ENCODE results near the gene MYO9A.
"Not testable (repeated sequence)": the region's sequence is repeated elsewhere in the genome, so short reads cannot be mapped to it uniquely, and the experiment has no call there.

MYO9A gene

DNA sequence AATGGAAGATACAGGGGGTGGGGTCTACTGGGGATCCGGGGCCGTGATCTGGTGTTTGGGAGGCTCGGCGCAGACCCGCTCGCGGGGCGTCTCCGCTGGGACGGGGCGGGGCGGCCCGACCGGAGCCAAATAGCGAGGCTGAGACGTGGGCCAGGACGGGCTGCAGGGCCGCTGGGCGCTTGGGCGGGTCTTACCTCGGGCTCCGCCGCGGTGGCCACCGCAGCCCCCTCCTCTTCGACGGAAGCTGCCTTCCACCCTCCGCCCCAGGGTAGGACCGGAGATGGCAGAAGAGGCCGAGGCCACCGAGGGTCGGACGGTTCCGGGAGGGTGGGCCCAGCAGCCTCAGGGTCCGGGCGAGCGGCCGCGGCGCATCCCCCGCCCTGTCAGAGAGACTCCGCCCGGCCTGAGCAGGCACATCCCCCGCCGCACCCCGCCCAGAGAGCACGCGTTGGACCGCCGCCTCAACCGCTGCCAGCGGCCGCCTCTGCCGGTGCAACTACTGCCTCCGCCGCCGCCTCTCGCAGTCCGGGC is 399 bp downstream of the MYO9A start:
- no peak for DNase-seq
- Mint-ChIP-seq H3K27ac (peak overlapping the region; percentile 99), H3K9me3 (no peaks in the 10 kb centered on the region), H3K27me3 (no peaks in the 10 kb centered on the region), H3K4me1 (ENCODE audit: low read depth) (peaks cover 37% of the 10 kb centered on the region), H3K4me3 (peak overlapping the region; percentile 96), H3K36me3 (ENCODE audit: low read depth) (peaks cover 13% of the 10 kb centered on the region)

DNA sequence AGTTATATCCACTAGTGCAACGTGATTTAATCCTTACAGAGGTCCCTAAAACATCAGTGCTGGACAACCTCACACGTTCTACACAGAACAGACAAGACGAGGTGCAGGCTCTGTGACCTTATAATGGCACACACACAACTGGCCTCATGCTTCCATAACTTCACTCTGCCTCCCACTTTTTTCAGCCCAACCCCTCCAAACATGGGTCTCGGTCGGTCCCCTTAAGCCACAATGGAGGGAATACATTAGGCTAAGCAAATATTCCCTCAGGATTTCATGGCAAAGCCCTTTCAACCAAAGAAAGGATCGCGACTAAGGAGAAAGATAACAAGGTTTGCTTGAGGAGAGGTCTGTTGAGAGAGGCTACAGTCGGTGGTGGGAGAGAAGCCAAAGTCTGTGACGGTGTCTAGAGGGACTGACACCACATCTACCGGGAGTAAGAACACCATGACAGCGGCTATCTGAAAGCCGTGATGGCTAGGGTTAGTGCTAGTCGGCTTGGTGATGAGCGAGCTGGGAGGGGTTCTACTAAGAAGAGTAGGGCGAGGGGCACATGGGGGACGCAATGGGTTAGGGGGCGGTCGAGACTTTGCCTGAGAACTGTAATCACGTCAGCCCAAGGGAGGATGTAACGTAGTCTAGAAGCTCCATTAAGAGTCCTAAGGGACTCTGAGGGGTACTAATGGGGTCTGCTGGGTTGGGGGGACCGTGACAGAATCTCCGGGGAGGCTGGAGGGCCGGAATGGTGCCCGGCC is 1.0 kb downstream of the MYO9A start:
- peak overlapping the region; percentile 96 for H3K4me3 Mint-ChIP-seq
- no peaks in the 10 kb centered on the region for H3K9me3 Mint-ChIP-seq
- peaks cover 13% of the 10 kb centered on the region for H3K36me3 Mint-ChIP-seq (ENCODE audit: low read depth)
- DNase-seq: no peak
- H3K4me1 Mint-ChIP-seq (ENCODE audit: low read depth): peaks cover 37% of the 10 kb centered on the region
- H3K27ac Mint-ChIP-seq: peak overlapping the region; percentile 99
- no peaks in the 10 kb centered on the region for H3K27me3 Mint-ChIP-seq

DNA sequence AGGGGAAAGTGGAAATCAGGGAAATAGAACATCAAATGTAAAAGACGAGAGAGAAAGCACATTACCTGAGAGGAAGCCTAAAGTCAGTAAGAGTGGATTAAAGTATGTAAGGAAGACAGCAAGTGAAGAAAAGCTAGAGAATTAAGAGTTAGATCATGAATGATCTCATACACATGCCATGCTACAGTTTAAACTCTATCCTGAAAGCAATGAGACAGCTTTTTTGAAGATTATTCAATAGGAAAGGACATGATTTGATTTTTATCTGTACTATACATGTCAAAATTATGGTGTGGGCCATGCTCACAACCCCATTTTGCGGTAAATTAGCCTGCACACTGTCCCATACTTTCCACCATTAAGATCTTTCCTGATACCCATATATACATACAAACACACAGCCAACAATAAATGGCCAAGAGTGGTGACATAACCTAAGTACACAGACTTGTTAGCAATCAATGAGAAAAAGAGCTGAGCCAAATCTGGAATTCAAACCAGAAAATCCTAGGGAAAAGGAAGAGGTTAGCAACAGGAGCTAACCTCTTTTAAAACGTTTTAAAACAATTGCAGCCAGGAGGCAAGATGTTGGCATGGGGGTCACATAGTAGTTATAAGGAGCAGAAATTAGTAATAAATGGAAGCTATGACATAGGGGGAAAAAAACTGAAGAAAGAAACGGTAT is 4.5 kb downstream of the MYO9A start:
- H3K4me3 Mint-ChIP-seq: no peak overlapping the region
- no peaks in the 10 kb centered on the region for H3K9me3 Mint-ChIP-seq
- DNase-seq: no peak
- peaks cover 10% of the 10 kb centered on the region for H3K36me3 Mint-ChIP-seq (ENCODE audit: low read depth)
- H3K27me3 Mint-ChIP-seq: no peaks in the 10 kb centered on the region
- peaks cover 31% of the 10 kb centered on the region for H3K4me1 Mint-ChIP-seq (ENCODE audit: low read depth)
- H3K27ac Mint-ChIP-seq: no peak overlapping the region

DNA sequence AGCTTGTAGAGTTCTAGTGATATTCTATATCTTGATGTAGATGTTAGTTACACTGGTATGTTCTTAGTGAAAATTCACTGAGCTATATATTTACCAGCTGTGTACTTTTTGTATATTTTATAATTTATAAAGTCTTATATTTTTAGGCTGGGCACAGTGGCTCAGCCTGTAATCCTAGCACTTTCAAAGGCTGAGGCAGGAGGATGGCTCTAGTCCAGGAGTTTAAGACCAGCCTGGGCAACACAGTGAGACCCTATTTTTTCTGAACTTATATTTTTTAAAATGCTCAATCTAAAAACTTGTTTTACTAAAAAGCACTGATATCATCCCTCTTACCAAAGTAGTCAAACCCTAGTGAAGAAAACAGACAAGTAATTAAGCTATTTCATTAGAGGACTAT is 5.1 kb downstream of the MYO9A start:
- H3K4me1 Mint-ChIP-seq (ENCODE audit: low read depth): peaks cover 34% of the 10 kb centered on the region
- no peak for DNase-seq
- H3K27ac Mint-ChIP-seq: no peak overlapping the region
- H3K27me3 Mint-ChIP-seq: no peaks in the 10 kb centered on the region
- H3K9me3 Mint-ChIP-seq: no peaks in the 10 kb centered on the region
- H3K36me3 Mint-ChIP-seq (ENCODE audit: low read depth): peaks cover 8% of the 10 kb centered on the region
- H3K4me3 Mint-ChIP-seq: no peak overlapping the region

DNA sequence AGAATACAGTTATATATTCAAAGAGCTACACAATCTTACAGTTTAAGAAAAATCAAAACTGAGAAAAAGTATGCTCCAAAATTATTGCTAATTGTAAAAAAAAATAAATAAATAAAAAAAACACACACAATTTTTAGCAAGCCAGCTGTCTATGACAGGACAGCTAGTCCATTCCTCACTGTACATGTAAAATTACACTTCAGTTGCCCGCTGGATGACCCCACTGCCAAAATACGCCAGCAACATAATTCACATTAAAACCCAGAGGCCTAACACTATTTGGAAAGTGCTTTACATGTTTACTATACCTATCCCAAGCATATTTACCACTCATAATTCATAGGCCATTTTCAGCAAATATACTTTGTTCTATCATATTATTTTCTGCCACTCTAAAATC is 5.8 kb downstream of the MYO9A start:
- Mint-ChIP-seq H3K9me3 (no peaks in the 10 kb centered on the region), H3K4me3 (no peak overlapping the region), H3K27ac (no peak overlapping the region), H3K36me3 (ENCODE audit: low read depth) (peaks cover 5% of the 10 kb centered on the region), H3K27me3 (no peaks in the 10 kb centered on the region), H3K4me1 (ENCODE audit: low read depth) (peaks cover 34% of the 10 kb centered on the region)
- DNase-seq: no peak

DNA sequence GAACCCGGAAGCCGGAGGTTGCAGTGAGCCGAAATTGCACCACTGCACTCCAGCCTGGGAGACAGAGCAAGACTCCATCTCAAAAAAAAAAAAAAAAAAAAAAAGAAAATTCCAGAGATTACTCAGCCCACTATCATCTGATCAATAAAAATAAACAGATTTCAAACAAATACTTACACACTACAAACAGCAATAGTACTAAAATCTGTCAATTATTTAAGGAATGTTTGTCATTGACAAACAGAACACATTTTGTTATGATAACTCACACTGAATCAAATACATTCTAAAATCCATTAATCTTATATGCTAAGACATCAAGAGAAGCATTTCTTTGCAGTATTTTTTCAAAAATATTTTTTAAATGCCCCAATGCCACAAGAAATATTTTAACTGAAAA is 7.6 kb downstream of the MYO9A start:
- no peaks in the 10 kb centered on the region for H3K9me3 Mint-ChIP-seq
- H3K4me1 Mint-ChIP-seq (ENCODE audit: low read depth): peaks cover 18% of the 10 kb centered on the region
- no peak overlapping the region for H3K27ac Mint-ChIP-seq
- H3K27me3 Mint-ChIP-seq: no peaks in the 10 kb centered on the region
- H3K4me3 Mint-ChIP-seq: no peak overlapping the region
- no peaks in the 10 kb centered on the region for H3K36me3 Mint-ChIP-seq (ENCODE audit: low read depth)
- DNase-seq: no peak

DNA sequence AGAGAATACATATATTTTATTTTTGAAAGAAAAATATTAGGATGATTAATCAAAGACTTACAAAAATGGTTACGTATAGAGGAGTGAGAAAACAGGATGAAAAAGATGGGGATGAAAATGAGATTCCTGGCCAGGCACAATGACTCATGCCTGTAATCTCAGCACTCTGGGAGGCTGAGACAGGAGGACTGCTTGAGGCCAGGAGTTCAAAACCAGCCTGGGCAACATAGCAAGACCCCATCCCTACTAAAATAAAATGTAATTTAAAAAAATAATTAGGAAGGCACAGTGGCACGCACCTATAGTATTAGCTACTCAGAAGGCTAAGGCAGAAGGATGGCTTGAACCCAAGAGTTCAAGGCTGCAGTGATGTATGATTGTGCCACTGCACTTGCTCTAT is 11.9 kb downstream of the MYO9A start:
- no peak overlapping the region for H3K27ac Mint-ChIP-seq
- H3K9me3 Mint-ChIP-seq: no peaks in the 10 kb centered on the region
- H3K4me1 Mint-ChIP-seq (ENCODE audit: low read depth): peaks cover 16% of the 10 kb centered on the region
- DNase-seq: no peak
- no peak overlapping the region for H3K4me3 Mint-ChIP-seq
- H3K36me3 Mint-ChIP-seq (ENCODE audit: low read depth): no peaks in the 10 kb centered on the region
- no peaks in the 10 kb centered on the region for H3K27me3 Mint-ChIP-seq

DNA sequence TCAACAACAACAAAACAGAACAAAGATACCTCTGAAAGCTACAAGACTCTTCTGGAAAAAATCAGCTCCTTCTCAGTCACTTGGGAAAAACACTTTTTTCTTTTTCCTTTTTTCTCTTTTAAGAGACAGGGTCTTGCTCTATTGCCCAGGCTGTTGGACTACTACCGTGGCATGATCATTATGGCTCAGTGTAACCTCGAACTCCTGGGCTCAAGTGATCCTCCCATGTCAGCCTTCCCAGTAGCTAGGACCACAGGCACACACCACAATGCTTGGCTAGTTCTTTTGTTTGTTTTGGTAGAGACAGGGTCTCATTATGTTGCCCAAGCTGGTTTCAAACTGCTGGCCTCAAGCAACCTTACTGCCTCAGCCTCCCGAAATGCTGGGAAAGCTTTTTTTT is 12.8 kb downstream of the MYO9A start:
- peaks cover 12% of the 10 kb centered on the region for H3K4me1 Mint-ChIP-seq (ENCODE audit: low read depth)
- no peak overlapping the region for H3K4me3 Mint-ChIP-seq
- H3K27me3 Mint-ChIP-seq: no peaks in the 10 kb centered on the region
- no peak overlapping the region for H3K27ac Mint-ChIP-seq
- H3K36me3 Mint-ChIP-seq (ENCODE audit: low read depth): no peaks in the 10 kb centered on the region
- DNase-seq: no peak
- no peaks in the 10 kb centered on the region for H3K9me3 Mint-ChIP-seq

DNA sequence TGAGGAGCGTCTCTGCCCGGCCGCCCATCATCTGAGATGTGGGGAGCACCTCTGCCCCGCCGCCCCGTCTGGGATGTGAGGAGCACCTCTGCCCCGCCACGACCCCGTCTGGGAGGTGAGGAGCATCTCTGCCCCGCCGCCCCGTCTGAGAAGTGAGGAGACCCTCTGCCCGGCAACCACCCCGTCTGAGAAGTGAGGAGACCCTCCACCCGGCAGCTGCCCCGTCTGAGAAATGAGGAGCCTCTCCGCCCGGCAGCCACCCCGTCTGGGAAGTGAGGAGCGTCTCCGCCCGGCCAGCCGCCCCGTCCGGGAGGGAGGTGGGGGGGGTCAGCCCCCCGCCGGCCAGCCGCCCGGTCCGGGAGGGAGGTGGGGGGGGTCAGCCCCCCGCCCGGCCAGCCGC is 17.4 kb downstream of the MYO9A start:
- not testable (repeated sequence) for H3K9me3 Mint-ChIP-seq; H3K4me3 Mint-ChIP-seq; H3K27ac Mint-ChIP-seq; DNase-seq; H3K36me3 Mint-ChIP-seq (ENCODE audit: low read depth); H3K27me3 Mint-ChIP-seq
- peaks cover 12% of the 10 kb centered on the region for H3K4me1 Mint-ChIP-seq (ENCODE audit: low read depth)

DNA sequence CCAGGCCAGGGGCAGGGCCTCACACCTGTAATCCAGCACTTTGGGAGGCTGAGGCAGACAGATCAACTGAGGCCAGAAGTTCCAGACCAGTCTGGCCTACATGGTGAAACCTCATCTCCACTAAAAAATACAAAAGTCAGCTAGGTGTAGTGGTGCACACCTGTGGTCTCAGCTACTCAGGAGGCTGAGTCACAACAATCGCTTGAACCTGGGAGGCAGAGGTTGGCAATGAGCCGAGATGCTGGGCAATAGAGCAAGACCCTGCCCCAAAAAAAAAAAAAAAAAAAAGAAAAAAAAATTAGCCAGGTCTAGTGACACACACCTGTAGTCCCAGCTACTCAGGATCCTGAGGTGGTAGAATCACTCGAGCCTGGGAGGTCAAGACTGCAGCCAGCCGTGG is 18.8 kb downstream of the MYO9A start:
- DNase-seq: no peak
- H3K4me3 Mint-ChIP-seq: no peak overlapping the region
- H3K27me3 Mint-ChIP-seq: no peaks in the 10 kb centered on the region
- peaks cover 13% of the 10 kb centered on the region for H3K4me1 Mint-ChIP-seq (ENCODE audit: low read depth)
- no peaks in the 10 kb centered on the region for H3K9me3 Mint-ChIP-seq
- H3K27ac Mint-ChIP-seq: no peak overlapping the region
- H3K36me3 Mint-ChIP-seq (ENCODE audit: low read depth): peaks cover 9% of the 10 kb centered on the region

DNA sequence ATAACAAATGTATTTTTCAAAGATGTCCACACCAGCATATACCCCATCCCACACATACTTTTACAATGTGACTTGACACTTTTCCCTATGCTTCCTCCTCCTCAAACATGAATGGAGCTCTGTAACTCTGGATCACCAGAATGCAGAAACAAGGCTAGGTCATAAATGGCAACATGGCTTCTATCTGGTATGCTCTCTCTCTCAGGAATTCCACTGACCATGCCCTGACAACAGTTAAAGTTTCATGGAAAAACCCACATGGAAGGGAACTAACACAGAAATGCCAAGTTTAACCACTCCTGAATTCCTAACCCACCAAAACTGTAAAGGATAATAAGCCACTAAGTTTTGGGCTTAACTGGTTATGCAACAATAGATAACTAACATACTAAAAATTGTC is 19.9 kb downstream of the MYO9A start:
- H3K9me3 Mint-ChIP-seq: no peaks in the 10 kb centered on the region
- H3K27me3 Mint-ChIP-seq: no peaks in the 10 kb centered on the region
- H3K27ac Mint-ChIP-seq: no peak overlapping the region
- DNase-seq: no peak
- H3K4me1 Mint-ChIP-seq (ENCODE audit: low read depth): peaks cover 9% of the 10 kb centered on the region
- H3K4me3 Mint-ChIP-seq: no peak overlapping the region
- peaks cover 9% of the 10 kb centered on the region for H3K36me3 Mint-ChIP-seq (ENCODE audit: low read depth)

DNA sequence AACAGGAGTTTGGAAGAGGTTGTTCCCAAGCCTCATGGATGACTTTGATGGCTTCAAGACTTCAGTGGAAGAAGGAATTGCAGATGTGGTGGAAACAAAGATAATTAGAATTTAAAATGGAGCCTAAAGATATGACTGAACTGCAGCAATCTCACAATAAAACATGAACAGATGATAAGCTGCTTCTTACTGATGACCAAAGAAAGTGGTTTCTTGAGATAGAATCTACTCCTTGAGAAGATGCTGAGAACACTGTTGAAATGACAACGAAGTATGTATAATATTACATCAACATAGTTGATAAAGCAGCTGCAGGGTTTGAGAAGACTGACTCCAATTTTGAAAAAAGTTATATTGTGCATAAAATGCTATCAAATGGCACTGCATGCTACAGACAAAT is 21.2 kb downstream of the MYO9A start:
- no peaks in the 10 kb centered on the region for H3K27me3 Mint-ChIP-seq
- no peaks in the 10 kb centered on the region for H3K9me3 Mint-ChIP-seq
- peaks cover 12% of the 10 kb centered on the region for H3K36me3 Mint-ChIP-seq (ENCODE audit: low read depth)
- no peak overlapping the region for H3K4me3 Mint-ChIP-seq
- H3K4me1 Mint-ChIP-seq (ENCODE audit: low read depth): peaks cover 9% of the 10 kb centered on the region
- H3K27ac Mint-ChIP-seq: no peak overlapping the region
- no peak for DNase-seq

DNA sequence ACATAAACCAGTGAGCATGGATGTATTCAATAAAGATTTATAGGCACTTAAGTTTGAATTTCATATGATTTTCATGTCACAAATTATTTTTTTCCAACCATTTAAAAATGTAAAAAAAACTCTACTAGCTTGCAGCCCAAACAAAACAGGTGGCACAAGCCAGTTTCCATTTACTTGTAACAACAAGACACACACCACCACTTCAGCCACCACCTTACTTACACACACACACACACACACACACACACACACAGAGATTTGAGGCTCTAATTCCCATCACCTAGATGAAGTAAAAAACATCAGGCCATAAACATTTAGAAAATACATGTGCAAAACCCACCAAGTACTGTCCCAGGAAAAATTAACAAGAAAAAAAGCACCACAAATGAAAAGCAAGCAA is 25.3 kb downstream of the MYO9A start:
- DNase-seq: no peak
- H3K9me3 Mint-ChIP-seq: no peaks in the 10 kb centered on the region
- no peak overlapping the region for H3K27ac Mint-ChIP-seq
- no peaks in the 10 kb centered on the region for H3K27me3 Mint-ChIP-seq
- H3K4me3 Mint-ChIP-seq: no peak overlapping the region
- peaks cover 13% of the 10 kb centered on the region for H3K36me3 Mint-ChIP-seq (ENCODE audit: low read depth)
- H3K4me1 Mint-ChIP-seq (ENCODE audit: low read depth): peaks cover 6% of the 10 kb centered on the region

DNA sequence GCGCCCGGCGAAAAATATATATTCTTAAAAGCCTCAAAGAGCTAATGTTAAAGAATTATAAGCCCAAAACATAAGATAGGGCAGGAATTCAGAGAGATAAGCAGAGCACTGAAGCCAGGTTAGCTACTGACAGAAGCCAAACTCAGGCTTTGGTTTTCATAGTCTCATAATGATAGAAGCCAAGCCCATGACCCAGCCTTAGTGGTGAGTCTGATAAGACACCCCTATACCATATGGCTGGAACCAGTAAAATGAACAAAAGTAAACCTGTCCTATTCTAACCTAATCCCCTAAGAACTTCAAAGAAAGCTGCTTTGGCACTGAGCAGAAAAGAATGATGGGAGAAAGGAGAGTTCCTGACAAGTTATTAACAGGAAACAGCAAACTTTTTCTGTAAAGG is 25.9 kb downstream of the MYO9A start:
- DNase-seq: no peak
- Mint-ChIP-seq H3K4me1 (ENCODE audit: low read depth) (peaks cover 6% of the 10 kb centered on the region), H3K9me3 (no peaks in the 10 kb centered on the region), H3K27ac (no peak overlapping the region), H3K27me3 (no peaks in the 10 kb centered on the region), H3K4me3 (no peak overlapping the region), H3K36me3 (ENCODE audit: low read depth) (peaks cover 14% of the 10 kb centered on the region)

DNA sequence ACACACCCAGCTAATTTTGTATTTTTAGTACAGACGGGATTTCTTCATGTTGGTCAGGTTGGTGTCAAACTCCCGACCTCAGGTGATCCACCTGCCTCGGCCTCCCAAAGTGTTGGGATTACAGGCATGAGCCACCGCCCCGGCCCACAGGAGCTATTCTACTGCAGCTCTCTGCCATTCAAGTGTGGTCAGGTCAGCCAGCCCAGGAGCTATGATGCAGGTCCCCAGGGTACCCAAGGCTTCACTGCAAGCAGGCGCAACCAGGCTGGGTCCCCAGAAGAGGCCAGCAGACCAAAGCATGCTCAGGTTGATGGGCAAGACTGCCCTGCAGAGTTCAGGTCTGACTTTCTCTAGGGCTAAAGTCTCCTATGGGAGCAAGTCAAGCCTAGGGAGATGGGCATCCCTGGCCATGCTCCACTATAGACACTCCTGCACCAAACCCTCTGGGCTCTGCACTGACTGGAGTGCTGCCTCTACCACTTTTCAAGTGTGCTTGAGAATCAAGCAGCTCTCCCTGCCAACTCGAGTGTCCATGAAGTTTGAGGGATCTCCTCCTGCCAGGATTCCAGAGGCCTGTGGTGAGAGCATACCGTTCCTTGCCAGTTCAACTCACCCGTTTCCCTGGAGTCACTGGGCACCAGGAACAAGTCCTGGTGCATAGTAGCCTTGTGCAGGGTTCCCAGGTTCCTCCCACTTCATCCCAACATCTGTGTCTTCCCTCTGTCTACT is 30.9 kb downstream of the MYO9A start:
- Mint-ChIP-seq H3K27me3 (no peaks in the 10 kb centered on the region), H3K27ac (no peak overlapping the region), H3K4me1 (ENCODE audit: low read depth) (no peaks in the 10 kb centered on the region), H3K9me3 (peaks cover 16% of the 10 kb centered on the region), H3K4me3 (no peak overlapping the region), H3K36me3 (ENCODE audit: low read depth) (peaks cover 21% of the 10 kb centered on the region)
- DNase-seq: no peak
